IPS DF 6.9 (cell line): ENCODE data around the gene HEATR5A.
"Not testable (repeated sequence)": the region's sequence is repeated elsewhere in the genome, so short reads cannot be mapped to it uniquely, and the experiment has no call there.

Source experiments
- DNase-seq: peaks from one replicate; pipeline ENCODE4 v3.0.0-alpha.2; 2013; ENCODE audit warnings: low read depth, low spot score
- H3K27ac ChIP-seq: one replicate; pipeline ENCODE4 v1.5.1; 2013; ENCODE audit warnings: low read length, control low read depth
- H3K27me3 ChIP-seq: 2 replicates; pipeline ENCODE4 v1.6.1; 2013; ENCODE audit warnings: mild to moderate bottlenecking, low read length; ENCODE audit not compliant: control insufficient read depth, insufficient read depth
- H3K36me3 ChIP-seq: 2 replicates; pipeline ENCODE4 v1.6.1; 2013; ENCODE audit warnings: low read length; ENCODE audit not compliant: control insufficient read depth, insufficient read depth
- H3K4me1 ChIP-seq: 2 replicates; pipeline ENCODE4 v1.6.1; 2013; ENCODE audit warnings: low read length; ENCODE audit not compliant: control insufficient read depth, insufficient read depth
- H3K4me3 ChIP-seq: 2 replicates; pipeline ENCODE4 v1.5.1; 2013; ENCODE audit warnings: mild to moderate bottlenecking, low read length
- H3K9me3 ChIP-seq: 2 replicates; pipeline ENCODE4 v1.6.1; 2013; ENCODE audit warnings: low read length, inconsistent platforms; ENCODE audit not compliant: control insufficient read depth, insufficient read depth
- WGBS: extraction: QIAGEN DNeasy Blood & Tissue Kit; methylation state at CpG from one replicate; pipeline ENCODE4 v1.1.7; 2013; ENCODE audit warnings: mixed read lengths, missing lambda C conversion rate; ENCODE audit not compliant: insufficient read length, insufficient coverage; 5-methylcytosine and 5-hydroxymethylcytosine counted together

HEATR5A gene

GRCh38 chr14:31420319-31421111 is at the start of gene HEATR5A:
Gene HEATR5A, minus strand, starts transcription at chr14:31420550. Its CDS starts 17,575 bp downstream, at chr14:31402975.
- Histone ChIP-seq H3K36me3 (no peaks in the 10 kb centered on the region), H3K4me1 (no peaks in the 10 kb centered on the region), H3K27ac (no peak within 1 kb of the TSS), H3K4me3 (peak within 1 kb of the TSS; percentile 60), H3K27me3 (no peaks in the 10 kb centered on the region), H3K9me3 (no peaks in the 10 kb centered on the region)
- no CpG with 5 or more reads among the region's 56 CpGs for WGBS
- peak; percentile 87 for DNase-seq

GRCh38 chr14:31466554-31466953 is 46.2 kb upstream of the HEATR5A start:
- Histone ChIP-seq H3K27me3 (no peaks in the 10 kb centered on the region), H3K4me3 (no peak overlapping the region), H3K9me3 (no peaks in the 10 kb centered on the region), H3K36me3 (no peaks in the 10 kb centered on the region), H3K4me1 (no peaks in the 10 kb centered on the region), H3K27ac (no peak overlapping the region)
- DNase-seq = no peak
- no CpG with 5 or more reads among the region's 6 CpGs for WGBS

GRCh38 chr14:31465111-31465510 is 44.8 kb upstream of the HEATR5A start:
- no peak overlapping the region for H3K27ac ChIP-seq

GRCh38 chr14:31462450-31462849 is 42.1 kb upstream of the HEATR5A start:
- H3K36me3 ChIP-seq, H3K27me3 ChIP-seq, H3K4me3 ChIP-seq, H3K27ac ChIP-seq, H3K4me1 ChIP-seq, DNase-seq, H3K9me3 ChIP-seq: not testable (repeated sequence)
- WGBS = no CpG with 5 or more reads among the region's 2 CpGs

More at GRCh38 chr14:31465111-31465510, 44.8 kb upstream of the HEATR5A start:
- Histone ChIP-seq H3K4me1 (no peaks in the 10 kb centered on the region), H3K4me3 (no peak overlapping the region), H3K27me3 (no peaks in the 10 kb centered on the region), H3K36me3 (no peaks in the 10 kb centered on the region), H3K9me3 (no peaks in the 10 kb centered on the region)
- no peak for DNase-seq

GRCh38 chr14:31461545-31461944 is 41.2 kb upstream of the HEATR5A start:
- no peak for DNase-seq
- Histone ChIP-seq H3K27me3 (no peaks in the 10 kb centered on the region), H3K4me3 (no peak overlapping the region), H3K36me3 (no peaks in the 10 kb centered on the region), H3K9me3 (no peaks in the 10 kb centered on the region), H3K4me1 (no peaks in the 10 kb centered on the region), H3K27ac (no peak overlapping the region)
- WGBS = 100% methylated on average over 1 of the region's 3 CpGs

- no CpG with 5 or more reads among the region's 11 CpGs for WGBS
Measured at GRCh38 chr14:31457665-31458659, 37.6 kb upstream of the HEATR5A start.

GRCh38 chr14:31456841-31457664 is 36.7 kb upstream of the HEATR5A start, which contains the start of gene DTD2:
Gene DTD2, minus strand, starts transcription at chr14:31457506. Its CDS starts 113 bp downstream, at chr14:31457393.
- H3K9me3 ChIP-seq = no peaks in the 10 kb centered on the region
- H3K4me1 ChIP-seq = no peaks in the 10 kb centered on the region
- H3K36me3 ChIP-seq = peaks cover 2% of the 10 kb centered on the region; the same call in 1 of the 2 replicates
- no CpG with 5 or more reads among the region's 70 CpGs for WGBS
- peak within 1 kb of the TSS; percentile 81; the same call in 1 of the 2 replicates for H3K4me3 ChIP-seq
- H3K27me3 ChIP-seq = no peaks in the 10 kb centered on the region
- no peak within 1 kb of the TSS for H3K27ac ChIP-seq
- DNase-seq = peak; percentile 52

More at GRCh38 chr14:31457665-31458659, 37.6 kb upstream of the HEATR5A start:
- peaks cover under 1% of the 10 kb centered on the region; the same call in 1 of the 2 replicates for H3K36me3 ChIP-seq
- no peaks in the 10 kb centered on the region for H3K4me1 ChIP-seq
- H3K9me3 ChIP-seq = no peaks in the 10 kb centered on the region
- H3K27me3 ChIP-seq = no peaks in the 10 kb centered on the region
- H3K27ac ChIP-seq = no peak overlapping the region
- H3K4me3 ChIP-seq = no peak overlapping the region
- no peak for DNase-seq

- H3K4me3 ChIP-seq = no peak overlapping the region
- H3K4me1 ChIP-seq = no peaks in the 10 kb centered on the region
- H3K27me3 ChIP-seq = no peaks in the 10 kb centered on the region
- H3K36me3 ChIP-seq = peaks cover 2% of the 10 kb centered on the region; the same call in 1 of the 2 replicates
- WGBS = no CpG with 5 or more reads among the region's 2 CpGs
- H3K9me3 ChIP-seq = no peaks in the 10 kb centered on the region
- no peak for DNase-seq
- no peak overlapping the region for H3K27ac ChIP-seq
Measured at GRCh38 chr14:31449971-31450610, 29.7 kb upstream of the HEATR5A start.

- Histone ChIP-seq H3K4me1 (no peaks in the 10 kb centered on the region), H3K27ac (no peak overlapping the region), H3K36me3 (peaks cover 2% of the 10 kb centered on the region; the same call in 1 of the 2 replicates), H3K9me3 (no peaks in the 10 kb centered on the region), H3K27me3 (no peaks in the 10 kb centered on the region), H3K4me3 (no peak overlapping the region)
- no peak for DNase-seq
- WGBS = no CpG with 5 or more reads among the region's 8 CpGs
Measured at GRCh38 chr14:31449136-31449535, 28.8 kb upstream of the HEATR5A start.
